Subcutaneous adipose tissue (tissue), 4 donors: ENCODE measurements around the gene B4GALNT4. TPM values are rescaled to one million over a fixed set of nuclear protein-coding genes. Genes with fewer than 3 reads are reported as not detected.

Experiments used
- total RNA-seq, 4 donors: library from RNA; depleted of rRNA; stranded (reverse); fragments of >200 nt; gene quantifications; one replicate each; pipeline ENCODE4 v1.1.0, GENCODE V29; 2016
- TF ChIP-seq, protein P1 (sequence below): fragments of 450-650 bp; IDR thresholded peaks from one replicate; pipeline ENCODE4 v1.5.1; 2016; ENCODE audit warnings: low read depth, mild to moderate bottlenecking, control low read depth, antibody characterized with exemption, moderate library complexity

B4GALNT4 gene
- total RNA-seq, 4 donors from 2014 or later = 0.22 TPM; not detected in 3

DNA sequence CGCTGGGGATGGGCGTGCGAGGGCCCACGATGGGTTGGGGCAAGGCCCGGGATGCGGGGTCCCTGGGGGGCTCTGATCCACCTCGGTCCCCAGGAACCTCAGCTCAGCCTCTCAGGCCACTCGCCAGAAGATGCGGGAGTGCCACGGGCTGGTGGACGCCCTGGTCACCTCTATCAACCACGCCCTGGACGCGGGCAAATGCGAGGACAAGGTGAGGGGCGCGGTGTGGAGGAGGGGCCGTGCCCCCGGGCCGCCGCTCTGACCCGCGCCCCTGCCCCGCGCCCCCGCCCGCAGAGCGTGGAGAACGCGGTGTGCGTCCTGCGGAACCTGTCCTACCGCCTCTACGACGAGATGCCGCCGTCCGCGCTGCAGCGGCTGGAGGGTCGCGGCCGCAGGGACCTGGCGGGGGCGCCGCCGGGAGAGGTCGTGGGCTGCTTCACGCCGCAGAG lies 31.0 kb downstream of the B4GALNT4 start:
- TF ChIP-seq, protein P1, sequence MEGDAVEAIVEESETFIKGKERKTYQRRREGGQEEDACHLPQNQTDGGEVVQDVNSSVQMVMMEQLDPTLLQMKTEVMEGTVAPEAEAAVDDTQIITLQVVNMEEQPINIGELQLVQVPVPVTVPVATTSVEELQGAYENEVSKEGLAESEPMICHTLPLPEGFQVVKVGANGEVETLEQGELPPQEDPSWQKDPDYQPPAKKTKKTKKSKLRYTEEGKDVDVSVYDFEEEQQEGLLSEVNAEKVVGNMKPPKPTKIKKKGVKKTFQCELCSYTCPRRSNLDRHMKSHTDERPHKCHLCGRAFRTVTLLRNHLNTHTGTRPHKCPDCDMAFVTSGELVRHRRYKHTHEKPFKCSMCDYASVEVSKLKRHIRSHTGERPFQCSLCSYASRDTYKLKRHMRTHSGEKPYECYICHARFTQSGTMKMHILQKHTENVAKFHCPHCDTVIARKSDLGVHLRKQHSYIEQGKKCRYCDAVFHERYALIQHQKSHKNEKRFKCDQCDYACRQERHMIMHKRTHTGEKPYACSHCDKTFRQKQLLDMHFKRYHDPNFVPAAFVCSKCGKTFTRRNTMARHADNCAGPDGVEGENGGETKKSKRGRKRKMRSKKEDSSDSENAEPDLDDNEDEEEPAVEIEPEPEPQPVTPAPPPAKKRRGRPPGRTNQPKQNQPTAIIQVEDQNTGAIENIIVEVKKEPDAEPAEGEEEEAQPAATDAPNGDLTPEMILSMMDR = no peak

DNA sequence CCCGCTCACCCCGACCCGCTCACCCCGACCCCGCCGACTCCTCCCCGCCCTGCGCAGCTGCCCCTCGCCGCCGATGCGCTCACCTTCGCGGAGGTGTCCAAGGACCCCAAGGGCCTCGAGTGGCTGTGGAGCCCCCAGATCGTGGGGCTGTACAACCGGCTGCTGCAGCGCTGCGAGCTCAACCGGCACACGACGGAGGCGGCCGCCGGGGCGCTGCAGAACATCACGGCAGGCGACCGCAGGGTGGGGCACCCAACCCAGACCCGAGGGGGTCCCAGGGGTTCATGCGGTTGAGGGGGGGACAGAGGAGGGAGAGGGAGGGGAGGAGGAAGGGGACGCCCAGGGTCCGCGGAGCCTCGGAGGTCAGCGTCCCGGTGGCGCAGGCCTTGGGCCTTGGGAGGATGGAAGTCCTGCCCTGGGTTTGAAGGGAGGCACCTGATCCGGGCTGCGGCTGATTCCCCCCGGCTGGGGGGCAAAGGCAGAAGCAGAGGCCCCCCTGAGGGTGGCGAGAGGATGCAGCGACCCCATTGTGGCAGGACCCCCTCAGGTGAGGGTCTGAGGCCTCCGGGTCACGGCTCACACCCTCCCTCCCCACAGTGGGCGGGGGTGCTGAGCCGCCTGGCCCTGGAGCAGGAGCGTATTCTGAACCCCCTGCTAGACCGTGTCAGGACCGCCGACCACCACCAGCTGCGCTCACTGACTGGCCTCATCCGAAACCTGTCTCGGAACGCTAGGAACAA lies 33.9 kb downstream of the B4GALNT4 start:
- TF ChIP-seq, protein P1 = no peak

DNA sequence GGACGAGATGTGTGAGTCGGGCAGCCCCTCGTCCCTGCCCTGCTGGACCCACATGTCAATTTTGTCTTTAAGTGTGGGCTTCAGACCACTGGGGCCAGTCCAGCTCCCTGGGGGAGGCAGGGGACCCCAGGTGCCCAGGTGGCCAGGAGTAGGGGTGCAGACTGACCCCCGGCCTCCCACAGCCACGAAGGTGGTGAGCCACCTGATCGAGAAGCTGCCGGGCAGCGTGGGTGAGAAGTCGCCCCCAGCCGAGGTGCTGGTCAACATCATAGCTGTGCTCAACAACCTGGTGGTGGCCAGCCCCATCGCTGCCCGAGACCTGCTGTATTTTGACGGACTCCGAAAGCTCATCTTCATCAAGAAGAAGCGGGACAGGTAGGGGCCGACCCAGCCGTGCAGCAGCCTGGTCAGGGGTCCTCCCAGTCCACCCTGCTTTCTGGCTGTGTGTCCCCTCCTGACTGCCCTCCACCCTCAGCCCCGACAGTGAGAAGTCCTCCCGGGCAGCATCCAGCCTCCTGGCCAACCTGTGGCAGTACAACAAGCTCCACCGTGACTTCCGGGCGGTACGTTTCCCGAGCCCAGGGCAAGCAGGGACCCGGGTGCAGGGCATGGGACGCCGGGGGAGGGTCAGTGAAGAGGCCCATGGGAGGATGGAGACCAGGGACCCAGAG lies 34.6 kb downstream of the B4GALNT4 start:
- TF ChIP-seq, protein P1 = no peak

DNA sequence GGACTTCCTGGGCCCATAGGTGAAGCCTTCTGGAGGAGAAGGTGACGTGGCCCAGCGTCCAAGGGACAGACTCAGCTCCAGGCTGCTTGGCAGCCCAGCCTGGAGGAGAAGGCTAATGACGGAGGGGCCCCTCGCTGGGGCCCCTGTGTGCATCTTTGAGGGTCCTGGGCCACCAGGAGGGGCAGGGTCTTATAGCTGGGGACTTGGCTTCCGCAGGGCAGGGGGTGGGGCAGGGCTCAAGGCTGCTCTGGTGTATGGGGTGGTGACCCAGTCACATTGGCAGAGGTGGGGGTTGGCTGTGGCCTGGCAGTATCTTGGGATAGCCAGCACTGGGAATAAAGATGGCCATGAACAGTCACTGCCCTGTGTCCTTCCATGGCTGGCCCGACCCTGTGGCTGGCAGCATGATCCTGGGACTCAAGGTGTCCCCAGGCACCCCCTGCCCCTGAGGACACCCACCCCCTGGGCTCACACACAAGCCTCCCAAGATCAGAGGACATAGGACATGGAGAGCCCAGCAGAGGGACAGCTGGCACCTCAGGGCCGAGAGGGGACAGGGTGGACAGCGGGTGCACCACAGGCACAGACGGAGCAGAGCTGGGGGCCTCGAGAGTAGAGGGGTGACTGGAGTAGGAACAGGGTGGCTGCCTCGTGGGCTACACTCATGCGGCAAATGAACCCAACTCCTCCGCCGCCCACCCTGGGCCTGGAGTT lies 35.4 kb downstream of the B4GALNT4 start:
- TF ChIP-seq, protein P1 = no peak

DNA sequence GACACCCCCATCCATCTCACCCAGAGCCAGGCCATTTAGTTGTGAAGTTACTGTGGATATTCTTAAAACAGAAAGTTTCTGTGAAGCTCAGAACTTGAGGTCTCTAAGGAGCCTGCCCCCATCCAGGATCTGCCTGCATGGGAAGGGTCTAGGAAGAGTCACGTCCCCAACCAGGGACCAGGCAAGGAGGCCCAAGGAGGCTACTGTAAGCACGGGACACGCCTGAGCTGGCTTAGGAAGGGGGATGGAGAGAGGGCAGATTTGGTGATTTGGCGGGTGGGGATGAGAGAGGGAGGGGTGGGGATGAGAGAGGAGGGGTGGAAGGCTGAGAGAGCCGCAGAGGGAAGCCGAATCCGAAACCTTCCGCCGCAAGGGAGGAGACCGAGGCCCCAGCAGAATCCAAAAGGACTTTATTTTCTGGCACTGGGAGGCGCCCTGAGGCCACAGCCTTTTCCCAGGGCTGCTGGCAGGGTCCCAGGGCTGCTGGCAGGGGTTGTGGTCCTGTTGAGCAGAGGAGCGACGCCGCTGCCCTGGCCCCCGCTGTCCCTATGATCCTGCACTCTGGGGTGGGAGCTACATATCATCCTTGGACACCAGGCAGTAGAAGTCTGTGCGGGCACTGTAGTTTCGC lies 36.1 kb downstream of the B4GALNT4 start:
- TF ChIP-seq, protein P1 = no peak

DNA sequence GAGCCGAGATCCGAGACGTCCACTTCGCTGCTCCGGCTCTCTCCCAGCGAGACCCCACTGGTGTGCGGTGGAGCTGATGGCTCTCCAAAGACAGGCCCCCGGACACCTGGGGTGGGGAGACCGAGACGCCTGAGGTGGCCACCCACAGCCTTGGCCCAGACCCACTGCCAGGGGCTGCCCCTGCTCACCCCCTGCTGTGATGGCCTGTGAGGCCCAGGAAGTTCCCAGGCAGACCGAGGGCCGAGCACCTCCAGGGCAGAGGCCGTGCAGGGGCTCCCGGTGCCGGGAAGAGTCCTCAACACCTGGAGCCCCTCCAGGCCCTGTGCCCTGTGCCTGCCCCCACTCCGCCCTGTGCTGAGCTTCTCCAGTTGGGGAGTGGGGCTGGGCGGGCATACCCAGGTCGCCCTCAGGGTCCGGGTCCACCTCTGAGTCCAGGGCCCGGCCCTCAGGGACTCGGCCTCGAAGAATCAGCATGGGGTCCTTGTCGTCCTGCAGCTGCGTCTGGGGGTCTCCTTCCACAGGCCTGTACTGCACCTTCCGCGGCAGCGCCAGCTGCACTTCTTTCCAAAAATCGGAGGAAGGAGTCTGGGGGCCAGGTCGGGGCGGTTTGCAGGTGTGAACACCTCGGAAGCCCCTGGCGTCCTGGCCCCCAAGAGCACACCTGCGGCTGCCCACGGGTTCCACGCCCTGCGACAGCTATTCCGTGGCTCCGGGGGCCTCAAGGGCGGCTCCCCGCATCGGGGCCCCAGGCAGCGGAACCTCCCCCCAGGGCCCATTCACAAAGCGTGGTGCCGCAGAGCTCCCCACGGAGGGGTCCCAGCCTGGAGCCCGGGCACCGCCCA lies 36.9 kb downstream of the B4GALNT4 start:
- TF ChIP-seq, protein P1 = no peak
